SU-DHL-6 (cell line): ENCODE results near the gene LCE2A.

Experiments used
- H2AFZ ChIP-seq: fragments of 200-600 bp; sonication (generic); 2 replicates; pipeline ENCODE4 v1.6.1; 2014; ENCODE audit warnings: low read depth, mild to moderate bottlenecking, moderate library complexity, mixed read lengths, antibody characterized with exemption, low read length; ENCODE audit not compliant: severe bottlenecking
- H3F3A ChIP-seq: fragments of 200-600 bp; shearing (Covaris generic); 2 replicates; pipeline ENCODE4 v1.6.0; 2016; ENCODE audit warnings: antibody characterized with exemption, mild to moderate bottlenecking; ENCODE audit not compliant: insufficient read depth
- H3K27ac ChIP-seq: fragments of 200-600 bp; sonication (generic); 2 replicates; pipeline ENCODE4 v1.5.1; 2016; ENCODE audit warnings: low read depth, mild to moderate bottlenecking, low read length, moderate library complexity, mixed read lengths
- H3K27me3 ChIP-seq: fragments of 200-600 bp; sonication (generic), shearing (Covaris generic); 2 replicates; pipeline ENCODE4 v1.6.0; 2014; ENCODE audit warnings: mild to moderate bottlenecking, low read length
- H3K36me3 ChIP-seq: fragments of 200-600 bp; sonication (generic); 2 replicates; pipeline ENCODE4 v1.6.1; 2014; ENCODE audit warnings: mild to moderate bottlenecking, low read length, mixed read lengths
- H3K4me2 ChIP-seq: fragments of 300-600, 200-600 bp; shearing (Covaris generic), sonication (generic); 2 replicates; pipeline ENCODE4 v1.6.0; 2014; ENCODE audit warnings: low read length, low read depth, mild to moderate bottlenecking; ENCODE audit not compliant: poor library complexity, severe bottlenecking
- H3K4me3 ChIP-seq: fragments of 200-600 bp; sonication (generic); 2 replicates; pipeline ENCODE4 v1.5.1; 2014; ENCODE audit warnings: antibody characterized with exemption, low read length, mild to moderate bottlenecking, mixed read lengths; ENCODE audit not compliant: insufficient read depth, poor library complexity, severe bottlenecking
- H3K79me2 ChIP-seq: fragments of 200-600 bp; sonication (generic); 2 replicates; pipeline ENCODE4 v1.6.1; 2014; ENCODE audit warnings: mild to moderate bottlenecking, low read length, moderate library complexity; ENCODE audit not compliant: insufficient read depth
- H3K9ac ChIP-seq: fragments of 200-600 bp; sonication (generic); 2 replicates; pipeline ENCODE4 v1.7.0; 2014; ENCODE audit warnings: mild to moderate bottlenecking, low read length
- H3K9me2 ChIP-seq: fragments of 200-600 bp; sonication (generic); replicated peaks from 2 replicates; pipeline ENCODE4 v1.6.1; 2014; ENCODE audit warnings: low read length; ENCODE audit not compliant: insufficient read depth
- H3K9me3 ChIP-seq: fragments of 200-600 bp; sonication (generic); 2 replicates; pipeline ENCODE4 v1.6.1; 2014; ENCODE audit warnings: low read length, mixed read lengths; ENCODE audit not compliant: insufficient read depth
- H4K20me1 ChIP-seq: fragments of 200-600 bp; sonication (generic); 2 replicates; pipeline ENCODE4 v1.6.1; 2014; ENCODE audit warnings: low read depth, mild to moderate bottlenecking, antibody characterized with exemption, low read length, moderate library complexity, mixed read lengths
- EZH2phosphoT487 ChIP-seq: fragments of 200-600 bp; sonication (generic), shearing (Covaris generic); conservative IDR thresholded peaks from 2 replicates; pipeline ENCODE4 v1.6.1; 2018; ENCODE audit warnings: mild to moderate bottlenecking, antibody characterized with exemption, low read length, moderate library complexity, mixed read lengths
- TF ChIP-seq, protein P1 (sequence below): fragments of 200-600 bp; sonication (generic); IDR thresholded peaks from one replicate; pipeline ENCODE4 v1.5.1; 2017; ENCODE audit warnings: antibody characterized with exemption, mild to moderate bottlenecking, low read length, moderate library complexity; ENCODE audit not compliant: insufficient read depth, poor library complexity, severe bottlenecking

Gene LCE2A, protein sequence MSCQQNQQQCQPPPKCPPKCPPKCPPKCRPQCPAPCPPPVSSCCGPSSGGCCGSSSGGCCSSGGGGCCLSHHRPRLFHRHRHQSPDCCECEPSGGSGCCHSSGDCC

DNA sequence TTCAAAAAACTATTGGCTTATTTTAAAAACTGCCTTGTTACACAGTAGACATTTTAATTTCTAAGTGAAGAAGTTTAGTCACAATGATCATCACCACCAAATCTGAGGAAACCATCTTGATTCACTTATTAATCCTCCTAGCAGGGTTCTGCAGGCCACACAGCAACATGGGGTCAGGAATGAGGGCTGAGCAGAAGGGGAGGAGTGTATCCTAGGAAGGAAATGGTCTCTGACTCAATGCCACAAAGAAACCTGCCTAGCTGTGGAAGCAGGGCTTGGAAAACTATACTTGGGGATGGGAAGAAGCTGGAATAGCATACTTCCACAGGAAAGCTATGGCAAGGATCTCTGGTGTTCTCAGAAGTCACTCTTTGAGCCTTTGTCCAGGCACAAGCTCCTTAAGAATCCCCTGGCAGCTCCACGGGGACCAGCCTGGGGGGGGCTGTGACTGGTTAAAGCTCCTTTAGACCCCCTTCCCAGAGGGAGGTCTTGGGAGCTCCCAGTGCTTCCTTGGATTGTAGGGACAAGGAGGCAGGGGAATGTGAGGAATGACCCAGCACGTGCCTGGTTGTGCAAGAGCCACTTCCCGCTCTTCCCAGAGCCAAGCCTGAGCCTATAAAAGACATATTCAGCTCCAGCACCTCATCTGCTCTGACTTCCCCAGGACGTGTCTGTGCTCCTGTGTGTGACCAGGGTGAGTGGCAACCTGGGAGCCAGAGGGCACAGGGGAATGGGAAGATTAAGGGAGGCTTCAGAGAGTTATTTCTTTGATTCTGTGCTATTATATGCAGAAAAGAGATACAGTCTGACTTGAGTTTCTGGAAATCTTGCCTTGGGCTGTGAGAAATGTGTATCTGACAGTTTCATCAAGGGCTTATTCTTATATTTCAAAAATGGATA lies at the start of gene LCE2A:
TSS of gene LCE2A (plus strand) at position 645 of the 900 bp plus-strand sequence. CDS start 557 bp downstream, outside the sequence.
- TF ChIP-seq, protein P1, sequence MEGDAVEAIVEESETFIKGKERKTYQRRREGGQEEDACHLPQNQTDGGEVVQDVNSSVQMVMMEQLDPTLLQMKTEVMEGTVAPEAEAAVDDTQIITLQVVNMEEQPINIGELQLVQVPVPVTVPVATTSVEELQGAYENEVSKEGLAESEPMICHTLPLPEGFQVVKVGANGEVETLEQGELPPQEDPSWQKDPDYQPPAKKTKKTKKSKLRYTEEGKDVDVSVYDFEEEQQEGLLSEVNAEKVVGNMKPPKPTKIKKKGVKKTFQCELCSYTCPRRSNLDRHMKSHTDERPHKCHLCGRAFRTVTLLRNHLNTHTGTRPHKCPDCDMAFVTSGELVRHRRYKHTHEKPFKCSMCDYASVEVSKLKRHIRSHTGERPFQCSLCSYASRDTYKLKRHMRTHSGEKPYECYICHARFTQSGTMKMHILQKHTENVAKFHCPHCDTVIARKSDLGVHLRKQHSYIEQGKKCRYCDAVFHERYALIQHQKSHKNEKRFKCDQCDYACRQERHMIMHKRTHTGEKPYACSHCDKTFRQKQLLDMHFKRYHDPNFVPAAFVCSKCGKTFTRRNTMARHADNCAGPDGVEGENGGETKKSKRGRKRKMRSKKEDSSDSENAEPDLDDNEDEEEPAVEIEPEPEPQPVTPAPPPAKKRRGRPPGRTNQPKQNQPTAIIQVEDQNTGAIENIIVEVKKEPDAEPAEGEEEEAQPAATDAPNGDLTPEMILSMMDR = no peak
- TF ChIP-seq EZH2phosphoT487 = no peak
- Histone ChIP-seq H3K79me2 (no peaks in the 10 kb centered on the region), H3K36me3 (no peaks in the 10 kb centered on the region), H3K9me3 (no peaks in the 10 kb centered on the region), H2AFZ (no peak within 1 kb of the TSS), H3K4me2 (no peak within 1 kb of the TSS), H3K27ac (no peak within 1 kb of the TSS), H3K9me2 (no peaks in the 10 kb centered on the region), H3K9ac (no peak within 1 kb of the TSS), H3K27me3 (no peaks in the 10 kb centered on the region), H4K20me1 (no peaks in the 10 kb centered on the region), H3F3A (no peaks in the 10 kb centered on the region), H3K4me3 (no peak within 1 kb of the TSS)

DNA sequence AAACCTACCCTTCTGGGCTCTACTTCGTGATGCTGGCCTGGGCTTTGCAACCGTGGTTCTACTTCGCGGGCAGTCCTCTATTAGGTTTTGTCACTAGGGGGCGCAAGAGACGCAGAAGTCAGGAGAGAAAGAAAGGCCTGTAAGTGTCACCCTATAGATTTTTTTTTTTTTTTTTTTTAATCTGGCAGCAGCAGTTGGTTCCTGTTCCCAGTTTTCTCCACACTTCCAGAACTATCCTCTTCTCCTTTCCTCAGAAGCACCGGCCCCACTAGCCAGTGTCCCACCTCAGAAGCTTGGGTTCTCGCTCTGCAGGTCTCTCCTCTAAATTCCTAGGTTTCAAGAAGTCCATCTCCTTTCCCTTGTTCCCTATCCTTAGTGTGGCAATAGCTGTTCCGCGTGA lies 44.0 kb upstream of the LCE2A start:
- H3K9me2 ChIP-seq = no peaks in the 10 kb centered on the region
- no peaks in the 10 kb centered on the region for H3K79me2 ChIP-seq
- no peaks in the 10 kb centered on the region for H3F3A ChIP-seq
- TF ChIP-seq, protein P1 = peak; percentile 82
- TF ChIP-seq EZH2phosphoT487 = no peak
- H2AFZ ChIP-seq = no peak overlapping the region
- no peak overlapping the region for H3K4me2 ChIP-seq
- no peak overlapping the region for H3K9ac ChIP-seq
- no peak overlapping the region for H3K4me3 ChIP-seq
- H4K20me1 ChIP-seq = no peaks in the 10 kb centered on the region
- H3K9me3 ChIP-seq = no peaks in the 10 kb centered on the region
- no peaks in the 10 kb centered on the region for H3K36me3 ChIP-seq
- H3K27me3 ChIP-seq = no peaks in the 10 kb centered on the region
- no peak overlapping the region for H3K27ac ChIP-seq

- H3K27ac ChIP-seq = no peak overlapping the region
- H4K20me1 ChIP-seq = no peaks in the 10 kb centered on the region
- no peaks in the 10 kb centered on the region for H3K27me3 ChIP-seq
- no peaks in the 10 kb centered on the region for H3F3A ChIP-seq
- H3K4me2 ChIP-seq = no peak overlapping the region
- no peaks in the 10 kb centered on the region for H3K36me3 ChIP-seq
- no peaks in the 10 kb centered on the region for H3K79me2 ChIP-seq
- TF ChIP-seq, protein P1 = no peak
- no peak for TF ChIP-seq EZH2phosphoT487
- no peaks in the 10 kb centered on the region for H3K9me2 ChIP-seq
- H2AFZ ChIP-seq = no peak overlapping the region
- no peak overlapping the region for H3K4me3 ChIP-seq
- H3K9ac ChIP-seq = no peak overlapping the region
- H3K9me3 ChIP-seq = no peaks in the 10 kb centered on the region
Measured at GRCh38 chr1:152656459-152656858, 41.7 kb upstream of the LCE2A start.
